Kidney (tissue), 14 donors: ENCODE results near the gene ZFHX2. TPM values are rescaled to one million over a fixed set of nuclear protein-coding genes. Genes with fewer than 3 reads are reported as not detected.
A peak's percentile ranks its signal among the peaks of the same experiment; 100 is the strongest.

ENCODE experiments used
- DNase-seq, 5 donors: peaks; one replicate each; pipeline ENCODE4 v3.0.0-alpha.2; 2013 to 2020
- FAIRE-seq: peaks from 2 replicates; lab custom pipeline; 2012; peaks lifted over from hg19 to GRCh38; lab: Jason Lieb, UNC
- H3K27ac ChIP-seq, 2 donors: one replicate each; pipeline ENCODE4 v1.7.0; 2013; ENCODE audit warnings: low read depth in 2 of 2, low read length in 2 of 2, inconsistent platforms in 1 of 2
- H3K27me3 ChIP-seq: one replicate; pipeline ENCODE4 v1.7.1; 2013; ENCODE audit warnings: low read length, inconsistent platforms; ENCODE audit not compliant: control insufficient read depth, insufficient read depth
- H3K36me3 ChIP-seq, 3 donors: one replicate each; pipeline versions ENCODE4 v1.7.0 to v1.7.1; 2013; ENCODE audit warnings: low read length in 3 of 3, control low read depth in 1 of 3, inconsistent platforms in 1 of 3; ENCODE audit not compliant: insufficient read depth in 3 of 3, control insufficient read depth in 2 of 3
- H3K4me1 ChIP-seq, 3 donors: one replicate each; pipeline versions ENCODE4 v1.7.0 to v1.7.1; 2013; ENCODE audit warnings: low read length in 3 of 3, inconsistent platforms in 1 of 3, low read depth in 1 of 3; ENCODE audit not compliant: control insufficient read depth in 2 of 3, insufficient read depth in 2 of 3
- H3K4me3 ChIP-seq, 3 donors: one replicate each; pipeline versions ENCODE4 v1.7.0 to v1.8.1; 2013; ENCODE audit warnings: low read length in 3 of 3, control low read depth in 1 of 3, inconsistent platforms in 1 of 3
- H3K9ac ChIP-seq, 3 donors: one replicate each; pipeline versions ENCODE4 v1.7.0 to v1.7.1; 2013; ENCODE audit warnings: low read length in 3 of 3, control low read depth in 1 of 3, inconsistent platforms in 1 of 3
- H3K9me3 ChIP-seq, 3 donors: one replicate each; pipeline versions ENCODE4 v1.7.0 to v1.7.1; 2013; ENCODE audit warnings: low read length in 3 of 3, control low read depth in 1 of 3, inconsistent platforms in 1 of 3; ENCODE audit not compliant: control insufficient read depth in 2 of 3, insufficient read depth in 1 of 3
- intact Hi-C: fragments of 100-400 bp; cut with DNase I; formaldehyde crosslinking; loops from one replicate; pipeline ENCODE4 v1.11.1; 2022
- polyA plus RNA-seq: library from polyadenylated mRNA; stranded (reverse); fragments of 350-450 nt; fragmentation: Illumina TruSeq; extraction: RNeasy Lipid Tissue Mini Kit (QIAGEN cat#74804); gene quantifications from one replicate; pipeline ENCODE4 v1.2.3, GENCODE V29; 2014; ENCODE audit warnings: low read depth, low replicate concordance; ENCODE audit not compliant: insufficient read depth
- total RNA-seq: library from RNA; stranded (reverse); fragmentation: NEBNext Ultra II Directional; extraction: Animal tissue kit (Norgen Biotek cat#: 25700); gene quantifications from one replicate; pipeline ENCODE4 v1.2.1, GENCODE V29; 2021
- TF ChIP-seq, protein P1 (sequence below): IDR thresholded peaks from 3 replicates; pipeline ENCODE4 v1.5.1; 2012; ENCODE audit warnings: mild to moderate bottlenecking, moderate library complexity, borderline replicate concordance; ENCODE audit not compliant: insufficient read depth; ENCODE audit errors: extremely low read depth
- donor health status: control.
- donor health status: control.
- donor health status: control.
- donor health status: control.
- donor health status: control.
- donor health status: DM: yes; HTN: yes; CAD: no.
- donor health status: Normal renal cell carcinoma (clear cell type).

Gene ZFHX2
- total and polyA plus RNA-seq, 2 donors from 2014 or later, result 4.9 to 6.1 TPM

DNA sequence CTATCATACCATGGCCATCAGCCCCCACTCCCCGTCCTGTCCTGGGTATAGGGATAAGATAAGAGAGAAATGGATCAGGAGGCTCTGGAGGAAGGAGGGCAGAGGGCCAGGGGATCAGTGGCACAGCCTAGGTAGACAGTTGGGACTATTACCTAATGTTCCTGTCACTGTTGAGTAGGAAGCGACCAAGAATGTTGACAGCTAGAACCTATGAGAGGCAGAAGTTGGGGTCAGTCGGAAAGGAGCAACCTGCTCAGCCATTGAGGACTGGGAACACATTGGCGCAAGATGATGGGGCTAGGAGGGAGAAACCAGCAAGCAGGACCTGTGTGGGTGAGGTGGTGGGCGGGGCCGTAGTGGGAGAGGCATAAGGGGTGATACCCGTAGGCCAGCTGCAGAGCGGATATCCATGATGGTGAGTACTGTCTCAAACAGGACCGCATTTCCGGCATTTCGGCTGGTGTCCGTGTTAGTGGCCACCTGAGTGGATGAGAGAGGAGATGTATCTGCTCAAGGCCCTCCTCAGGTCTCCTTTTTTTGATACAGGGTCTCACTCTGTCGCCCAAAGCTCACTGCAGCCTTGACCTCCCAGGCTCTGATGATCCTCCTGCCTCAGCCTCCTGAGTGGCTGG, 12.7 kb upstream of the ZFHX2 start:
- Histone ChIP-seq H3K9me3 (no peaks in the 10 kb centered on the region), H3K27ac (no peak overlapping the region), H3K27me3 (no peaks in the 10 kb centered on the region), H3K4me1 (peaks cover 2 to 10% (median 6%) of the 10 kb centered on the region in 3 donors), H3K9ac (no peak overlapping the region), H3K4me3 (no peak overlapping the region), H3K36me3 (peaks cover 2 to 17% (median 16%) of the 10 kb centered on the region in 3 donors)
- peak in 2 of 5 donors; percentile 43 to 66 for DNase-seq
- intact Hi-C loops, result loop anchor here (5.0 kb wide), 1 partner anchor 92 kb away; no protein-coding TSS in a partner anchor
- TF ChIP-seq, protein P1, sequence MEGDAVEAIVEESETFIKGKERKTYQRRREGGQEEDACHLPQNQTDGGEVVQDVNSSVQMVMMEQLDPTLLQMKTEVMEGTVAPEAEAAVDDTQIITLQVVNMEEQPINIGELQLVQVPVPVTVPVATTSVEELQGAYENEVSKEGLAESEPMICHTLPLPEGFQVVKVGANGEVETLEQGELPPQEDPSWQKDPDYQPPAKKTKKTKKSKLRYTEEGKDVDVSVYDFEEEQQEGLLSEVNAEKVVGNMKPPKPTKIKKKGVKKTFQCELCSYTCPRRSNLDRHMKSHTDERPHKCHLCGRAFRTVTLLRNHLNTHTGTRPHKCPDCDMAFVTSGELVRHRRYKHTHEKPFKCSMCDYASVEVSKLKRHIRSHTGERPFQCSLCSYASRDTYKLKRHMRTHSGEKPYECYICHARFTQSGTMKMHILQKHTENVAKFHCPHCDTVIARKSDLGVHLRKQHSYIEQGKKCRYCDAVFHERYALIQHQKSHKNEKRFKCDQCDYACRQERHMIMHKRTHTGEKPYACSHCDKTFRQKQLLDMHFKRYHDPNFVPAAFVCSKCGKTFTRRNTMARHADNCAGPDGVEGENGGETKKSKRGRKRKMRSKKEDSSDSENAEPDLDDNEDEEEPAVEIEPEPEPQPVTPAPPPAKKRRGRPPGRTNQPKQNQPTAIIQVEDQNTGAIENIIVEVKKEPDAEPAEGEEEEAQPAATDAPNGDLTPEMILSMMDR, result no peak
- FAIRE-seq, result no peak

DNA sequence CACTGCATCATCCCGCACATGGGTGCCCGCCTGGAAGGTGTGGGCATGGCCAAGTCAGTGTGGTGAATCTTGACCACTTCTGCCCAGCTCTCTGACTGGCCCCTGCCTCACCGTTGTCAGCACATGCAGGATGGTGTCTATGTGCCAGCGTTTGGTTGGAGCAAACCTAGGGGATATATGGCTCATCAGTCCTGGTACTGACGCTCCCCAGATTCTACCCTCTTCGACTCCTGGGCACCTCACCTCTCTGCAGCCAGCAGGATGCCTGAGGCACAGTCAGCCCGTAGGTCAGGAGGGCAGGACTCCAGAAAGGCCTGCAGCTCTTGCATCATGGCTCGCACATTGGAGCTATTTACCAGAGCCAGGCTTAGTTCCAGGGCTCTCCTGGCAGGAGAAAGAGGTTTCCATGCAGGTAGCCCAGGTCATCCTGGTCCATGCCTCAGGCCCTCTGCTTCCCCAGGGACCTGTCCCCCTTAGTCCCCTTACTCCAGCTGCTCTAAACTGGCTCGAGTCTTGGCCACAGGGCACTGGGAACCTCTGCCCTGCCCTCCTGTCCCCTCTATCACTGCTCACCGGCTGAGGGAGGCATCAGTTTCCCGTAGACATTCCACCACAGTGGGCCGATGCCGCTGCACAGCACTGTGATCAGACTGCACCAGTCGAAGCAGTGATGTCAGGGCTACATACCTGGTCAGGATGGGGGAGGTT, 12.1 kb upstream of the ZFHX2 start:
- intact Hi-C loops, result loop anchor here (5.0 kb wide), 1 partner anchor 91 kb away; no protein-coding TSS in a partner anchor
- H3K9me3 ChIP-seq, result no peaks in the 10 kb centered on the region
- H3K4me1 ChIP-seq, result peaks cover 2 to 10% (median 6%) of the 10 kb centered on the region in 3 donors
- no peak overlapping the region for H3K9ac ChIP-seq
- no peaks in the 10 kb centered on the region for H3K27me3 ChIP-seq
- peaks cover 2 to 17% (median 16%) of the 10 kb centered on the region in 3 donors for H3K36me3 ChIP-seq
- TF ChIP-seq, protein P1, result no peak
- DNase-seq (peak in 2 of 5 donors; percentile 36 to 73), FAIRE-seq (no peak)
- H3K27ac ChIP-seq, result no peak overlapping the region
- H3K4me3 ChIP-seq, result no peak overlapping the region

DNA sequence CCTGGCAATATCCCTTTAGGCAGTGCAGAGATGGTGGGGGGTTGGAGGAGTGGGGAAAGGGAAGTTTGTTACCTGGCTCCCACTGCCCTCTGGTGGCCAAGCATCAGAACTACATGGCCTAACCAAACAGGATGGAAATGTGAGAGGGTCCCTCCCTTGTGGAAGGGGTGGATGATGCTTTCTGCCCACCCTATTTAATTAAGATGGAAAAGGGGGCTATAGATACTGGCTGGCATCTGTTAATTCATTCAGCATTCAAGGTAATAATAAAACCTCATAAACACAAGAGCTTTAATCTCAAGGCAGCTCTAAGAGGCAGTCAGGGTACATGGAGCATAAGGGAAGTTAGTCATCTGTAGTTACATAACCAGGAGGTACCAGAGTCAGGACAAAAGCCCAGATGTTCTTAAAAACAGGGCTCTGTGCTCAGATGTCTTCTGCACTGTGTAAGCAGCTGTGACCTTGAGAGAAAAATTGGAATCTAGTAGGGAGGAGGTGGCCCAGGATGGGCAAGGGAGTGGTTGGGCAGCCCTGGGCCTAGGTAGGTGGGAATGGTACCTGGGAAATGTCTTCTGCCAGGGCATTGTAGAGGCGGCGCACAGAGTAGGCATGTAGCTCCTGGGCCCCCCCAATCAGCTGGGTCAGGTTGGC, 11.4 kb upstream of the ZFHX2 start:
- FAIRE-seq (no peak), DNase-seq (peak; percentile 45 to 81 (median 80))
- no peaks in the 10 kb centered on the region for H3K9me3 ChIP-seq
- peaks cover 0 to 7% (median 6%) of the 10 kb centered on the region in 3 donors for H3K4me1 ChIP-seq
- TF ChIP-seq, protein P1, result peak; percentile 91
- no peak overlapping the region for H3K9ac ChIP-seq
- H3K4me3 ChIP-seq, result no peak overlapping the region
- H3K36me3 ChIP-seq, result peaks cover 2 to 17% (median 16%) of the 10 kb centered on the region in 3 donors
- no peaks in the 10 kb centered on the region for H3K27me3 ChIP-seq
- no peak overlapping the region for H3K27ac ChIP-seq
- intact Hi-C loops, result loop anchor here (5.0 kb wide), 1 partner anchor 91 kb away; no protein-coding TSS in a partner anchor
